ENCODE measurements around the gene SETD1A. TPM values are rescaled to one million over a fixed set of nuclear protein-coding genes. Genes with fewer than 3 reads are reported as not detected.

SETD1A gene
- total RNA-seq, 1 experiment from 2014 or later = 33.2 TPM

DNA sequence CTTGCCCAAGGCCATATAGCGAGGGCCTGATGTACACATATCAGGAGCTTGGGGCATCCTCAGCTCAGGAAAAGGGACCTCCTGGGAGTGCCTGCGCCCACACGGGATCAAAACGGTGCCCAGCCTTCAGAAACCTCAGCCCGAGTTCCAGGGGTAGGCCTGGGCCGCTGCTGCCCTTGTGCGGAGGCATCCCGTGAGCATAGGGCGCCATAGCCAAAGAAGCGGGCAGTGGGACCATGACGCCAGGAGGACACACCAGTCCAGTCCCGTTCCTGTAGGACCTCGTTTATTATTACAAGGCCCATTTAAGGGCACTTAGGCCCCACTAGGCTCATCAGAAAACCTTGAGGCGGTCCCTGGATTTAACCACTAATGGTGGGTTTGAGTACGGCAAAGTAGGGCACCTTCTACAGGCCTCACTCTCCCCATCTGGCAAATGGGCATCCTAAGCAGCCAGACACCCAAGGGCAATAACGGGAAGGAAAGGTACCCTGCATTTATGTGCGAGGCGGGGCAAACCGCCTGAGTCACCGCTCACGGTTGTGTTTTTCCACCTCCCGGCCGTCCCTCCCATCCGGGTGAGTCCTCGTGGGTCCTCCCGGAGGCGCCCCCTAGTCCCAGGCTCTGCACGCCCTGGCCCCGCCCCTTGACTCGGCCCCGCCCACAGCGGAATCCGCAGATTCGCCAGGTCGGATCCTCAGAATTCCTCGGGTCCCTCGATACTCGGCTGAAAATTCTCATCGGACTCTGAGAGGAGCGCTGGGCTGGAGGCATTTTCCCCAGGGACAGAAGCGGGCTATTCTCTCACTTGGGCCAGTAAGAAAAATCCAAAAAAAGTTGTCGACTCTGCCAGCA is 726 bp upstream of the SETD1A start:
- DNase-seq = peak; percentile 84 to 90
- intact Hi-C loops (cut with micrococcal nuclease; ENCODE audit: unreplicated experiment) = loop anchor here (1.0 to 10.0 kb wide), 3 partner anchors 34 to 908 kb away; partner anchors contain the start of genes ARMC5 and FBXL19
- ChIA-PET CTCF (no interaction called here), POLR2A (ENCODE audit: unreplicated experiment) (no interaction called here)
- peaks cover 48% of the 10 kb centered on the region for H3F3A ChIP-seq (ENCODE audit: insufficient read depth, low read depth)
- H3K79me2 ChIP-seq (ENCODE audit: low read depth) = peaks cover 22% of the 10 kb centered on the region
- TF ChIP-seq, protein P1, sequence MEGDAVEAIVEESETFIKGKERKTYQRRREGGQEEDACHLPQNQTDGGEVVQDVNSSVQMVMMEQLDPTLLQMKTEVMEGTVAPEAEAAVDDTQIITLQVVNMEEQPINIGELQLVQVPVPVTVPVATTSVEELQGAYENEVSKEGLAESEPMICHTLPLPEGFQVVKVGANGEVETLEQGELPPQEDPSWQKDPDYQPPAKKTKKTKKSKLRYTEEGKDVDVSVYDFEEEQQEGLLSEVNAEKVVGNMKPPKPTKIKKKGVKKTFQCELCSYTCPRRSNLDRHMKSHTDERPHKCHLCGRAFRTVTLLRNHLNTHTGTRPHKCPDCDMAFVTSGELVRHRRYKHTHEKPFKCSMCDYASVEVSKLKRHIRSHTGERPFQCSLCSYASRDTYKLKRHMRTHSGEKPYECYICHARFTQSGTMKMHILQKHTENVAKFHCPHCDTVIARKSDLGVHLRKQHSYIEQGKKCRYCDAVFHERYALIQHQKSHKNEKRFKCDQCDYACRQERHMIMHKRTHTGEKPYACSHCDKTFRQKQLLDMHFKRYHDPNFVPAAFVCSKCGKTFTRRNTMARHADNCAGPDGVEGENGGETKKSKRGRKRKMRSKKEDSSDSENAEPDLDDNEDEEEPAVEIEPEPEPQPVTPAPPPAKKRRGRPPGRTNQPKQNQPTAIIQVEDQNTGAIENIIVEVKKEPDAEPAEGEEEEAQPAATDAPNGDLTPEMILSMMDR (conservative IDR thresholded peaks at IDR 0.05) = peak; percentile 23
- no peak for TF ChIP-seq EZH2 (IDR thresholded peaks at IDR 0.05; ENCODE audit: low read depth)
- no peaks in the 10 kb centered on the region for H3K27me3 ChIP-seq (ENCODE audit: insufficient read depth, low read depth)
- peaks cover 9% of the 10 kb centered on the region for H3K4me1 ChIP-seq (replicated peaks; ENCODE audit: insufficient read depth)
- H3K4me2 ChIP-seq = peak overlapping the region; percentile 91
- H3K27ac ChIP-seq = peak overlapping the region; percentile 82
- peaks cover 16% of the 10 kb centered on the region; the same call in 1 of the 2 replicates for H4K20me1 ChIP-seq (ENCODE audit: insufficient read depth)
- no peaks in the 10 kb centered on the region for H3K9me2 ChIP-seq (ENCODE audit: insufficient read depth)
- peak overlapping the region; percentile 97 for H3K4me3 ChIP-seq
- H2AFZ ChIP-seq = peak overlapping the region; percentile 100
- H3K36me3 ChIP-seq (ENCODE audit: low read depth) = peaks cover 29% of the 10 kb centered on the region
- H3K9me3 ChIP-seq (ENCODE audit: insufficient read depth, low read depth) = no peaks in the 10 kb centered on the region
- BruUV-seq (replicated peaks) = TSS peak; percentile 88

DNA sequence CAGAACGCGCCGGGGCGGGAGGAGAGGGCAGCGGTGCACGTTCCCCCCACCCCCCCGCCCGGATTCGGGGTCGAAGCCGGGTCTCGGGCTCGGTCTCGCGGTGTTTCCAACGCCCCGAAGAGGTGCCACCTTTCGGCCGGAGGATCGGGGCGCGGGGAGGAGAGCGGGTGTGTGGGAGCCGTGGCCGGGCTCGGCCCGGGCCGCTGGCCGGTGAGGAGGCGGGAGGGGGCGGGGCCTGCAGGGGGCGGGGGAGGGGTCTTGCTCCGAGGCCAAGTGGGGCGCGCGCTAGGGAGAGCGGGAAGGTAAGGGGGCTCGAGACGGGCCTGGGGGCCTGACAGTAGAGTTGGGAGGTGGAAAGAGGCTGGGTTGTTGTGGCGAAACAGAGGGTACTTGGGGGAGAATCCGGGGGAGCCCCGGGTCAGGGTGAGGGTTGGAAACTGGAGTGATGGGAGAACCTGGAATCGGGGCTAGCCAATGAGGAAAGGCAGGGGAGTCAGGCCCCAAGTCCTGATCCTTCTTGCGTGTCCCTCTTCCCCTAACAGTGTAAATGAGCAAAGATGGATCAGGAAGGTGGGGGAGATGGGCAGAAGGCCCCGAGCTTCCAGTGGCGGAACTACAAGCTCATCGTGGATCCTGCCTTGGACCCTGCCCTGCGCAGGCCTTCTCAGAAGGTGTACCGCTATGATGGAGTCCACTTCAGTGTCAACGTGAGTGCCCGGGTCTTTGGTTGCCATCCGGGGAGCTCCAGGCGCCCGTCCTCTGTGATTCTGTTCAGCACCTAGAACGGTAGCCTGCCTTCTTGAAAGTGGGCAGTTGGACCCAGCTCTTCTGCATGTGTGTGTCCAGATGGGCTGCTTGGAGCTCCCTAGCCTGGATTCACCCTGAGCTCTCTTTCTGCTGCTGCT is 873 bp downstream of the SETD1A start:
- peaks cover 16% of the 10 kb centered on the region for H4K20me1 ChIP-seq (ENCODE audit: insufficient read depth)
- peak overlapping the region; percentile 94 for H3K4me2 ChIP-seq
- H3K9me2 ChIP-seq (ENCODE audit: insufficient read depth) = no peaks in the 10 kb centered on the region
- H3K4me3 ChIP-seq = peak overlapping the region; percentile 97
- H3K9me3 ChIP-seq (ENCODE audit: insufficient read depth, low read depth) = no peaks in the 10 kb centered on the region
- peaks cover 9% of the 10 kb centered on the region for H3K4me1 ChIP-seq (replicated peaks; ENCODE audit: insufficient read depth)
- H3F3A ChIP-seq (ENCODE audit: insufficient read depth, low read depth) = peaks cover 38% of the 10 kb centered on the region
- POLR2A ChIA-PET (ENCODE audit: unreplicated experiment) = interaction anchor here (0.6 kb wide), 1 partner anchor 493 kb away, joined by 3 read pairs; no protein-coding TSS in a partner anchor
- no peak overlapping the region for H2AFZ ChIP-seq
- peaks cover 40% of the 10 kb centered on the region for H3K36me3 ChIP-seq (ENCODE audit: low read depth)
- no peak overlapping the region for H3K27ac ChIP-seq
- peaks cover 22% of the 10 kb centered on the region for H3K79me2 ChIP-seq (ENCODE audit: low read depth)
- no peaks in the 10 kb centered on the region for H3K27me3 ChIP-seq (ENCODE audit: insufficient read depth, low read depth)
- CTCF ChIA-PET = interaction anchor here (0.6 to 0.9 kb wide), 4 partner anchors 9 to 300 kb away, joined by 3 to 6 read pairs (median 4); partner anchors contain the start of gene FBRS
- intact Hi-C loops (cut with micrococcal nuclease; ENCODE audit: unreplicated experiment) = loop anchor here (10.0 kb wide), 2 partner anchors 496 to 906 kb away; partner anchors contain the start of gene ARMC5
- peak; percentile 58 to 83 for DNase-seq
- no TSS peak for BruUV-seq (replicated peaks)
- no peak for TF ChIP-seq EZH2 (IDR thresholded peaks at IDR 0.05; ENCODE audit: low read depth)
- TF ChIP-seq, protein P1 (conservative IDR thresholded peaks at IDR 0.05) = no peak

DNA sequence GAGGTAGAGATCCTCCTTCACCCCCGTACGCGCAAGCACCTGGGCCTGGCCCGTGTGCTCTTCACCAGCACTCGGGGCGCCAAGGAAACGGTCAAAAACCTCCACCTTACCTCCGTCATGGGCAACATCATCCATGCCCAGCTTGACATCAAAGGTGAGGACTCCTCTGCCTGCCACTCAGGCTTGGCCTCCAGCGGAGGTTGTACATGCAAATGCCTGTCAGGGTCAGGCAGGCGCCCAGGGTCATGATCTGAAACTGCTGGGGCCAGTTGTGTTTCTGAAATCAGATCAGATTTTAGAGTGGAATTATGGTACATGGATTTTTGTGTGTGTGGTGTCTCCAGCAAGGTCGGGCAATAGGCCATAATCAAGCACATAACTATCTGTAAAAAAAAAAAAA is 3.8 kb downstream of the SETD1A start:
- POLR2A ChIA-PET (ENCODE audit: unreplicated experiment) = no interaction called here
- no peak for TF ChIP-seq EZH2 (IDR thresholded peaks at IDR 0.05; ENCODE audit: low read depth)
- TF ChIP-seq, protein P1 (conservative IDR thresholded peaks at IDR 0.05) = no peak
- peaks cover 9% of the 10 kb centered on the region for H3K4me1 ChIP-seq (replicated peaks; ENCODE audit: insufficient read depth)
- peak in 1 of 2 experiments; percentile 21 for DNase-seq
- peaks cover 19% of the 10 kb centered on the region for H3F3A ChIP-seq (ENCODE audit: insufficient read depth, low read depth)
- H4K20me1 ChIP-seq (ENCODE audit: insufficient read depth) = peaks cover 16% of the 10 kb centered on the region
- no peak overlapping the region for H3K27ac ChIP-seq
- no peak overlapping the region for H3K4me2 ChIP-seq
- peaks cover 22% of the 10 kb centered on the region for H3K79me2 ChIP-seq (ENCODE audit: low read depth)
- H3K4me3 ChIP-seq = no peak overlapping the region
- no peaks in the 10 kb centered on the region for H3K9me2 ChIP-seq (ENCODE audit: insufficient read depth)
- CTCF ChIA-PET = no interaction called here
- no peaks in the 10 kb centered on the region for H3K27me3 ChIP-seq (ENCODE audit: insufficient read depth, low read depth)
- peaks cover 48% of the 10 kb centered on the region for H3K36me3 ChIP-seq (ENCODE audit: low read depth)
- intact Hi-C loops (cut with micrococcal nuclease; ENCODE audit: unreplicated experiment) = no loop called here
- BruUV-seq (replicated peaks) = no TSS peak
- no peaks in the 10 kb centered on the region for H3K9me3 ChIP-seq (ENCODE audit: insufficient read depth, low read depth)
- no peak overlapping the region for H2AFZ ChIP-seq

All from PC-9 (cell line).